ENCODE results near the gene INO80.

The INO80 gene

GRCh38 chr15:41122849-41123248, 6.8 kb upstream of the INO80 start:
- no peak overlapping the region for H3K4me2 ChIP-seq
- H3K27ac ChIP-seq = no peak overlapping the region
- H2AFZ ChIP-seq (ENCODE audit: low read depth) = no peak overlapping the region
- H3K27me3 ChIP-seq (ENCODE audit: insufficient read depth, low read depth) = no peaks in the 10 kb centered on the region
- no peaks in the 10 kb centered on the region for H3K36me3 ChIP-seq (ENCODE audit: insufficient read depth)
- no peaks in the 10 kb centered on the region for H4K20me1 ChIP-seq (ENCODE audit: insufficient read depth)
- H3K4me3 ChIP-seq (IDR thresholded peaks at IDR 0.05; ENCODE audit: insufficient read depth, low read depth, low read length) = no peak overlapping the region
- H3K9ac ChIP-seq = no peak overlapping the region
- peaks cover 20% of the 10 kb centered on the region for H3K4me1 ChIP-seq (ENCODE audit: low read depth, poor library complexity, severe bottlenecking)
- TF ChIP-seq CTCF (conservative IDR thresholded peaks at IDR 0.05; ENCODE audit: low read depth, low read length) = no peak
- no peaks in the 10 kb centered on the region for H3K79me2 ChIP-seq (ENCODE audit: insufficient read depth, low read depth)

GRCh38 chr15:41121951-41122350, 5.9 kb upstream of the INO80 start:
- no peak for TF ChIP-seq CTCF (conservative IDR thresholded peaks at IDR 0.05; ENCODE audit: low read depth, low read length)
- Histone ChIP-seq H3K27ac (no peak overlapping the region), H3K36me3 (ENCODE audit: insufficient read depth) (no peaks in the 10 kb centered on the region), H3K4me3 (IDR thresholded peaks at IDR 0.05; ENCODE audit: insufficient read depth, low read depth, low read length) (no peak overlapping the region), H2AFZ (ENCODE audit: low read depth) (no peak overlapping the region), H4K20me1 (ENCODE audit: insufficient read depth) (no peaks in the 10 kb centered on the region), H3K79me2 (ENCODE audit: insufficient read depth, low read depth) (0 out of 2 replicates have a peak, but pooled peaks cover 4% of the 10 kb centered on the region), H3K4me1 (ENCODE audit: low read depth, poor library complexity, severe bottlenecking) (peaks cover 27% of the 10 kb centered on the region), H3K27me3 (ENCODE audit: insufficient read depth, low read depth) (no peaks in the 10 kb centered on the region), H3K9ac (no peak overlapping the region), H3K4me2 (no peak overlapping the region)

GRCh38 chr15:41116962-41117252, 827 bp upstream of the INO80 start:
- Histone ChIP-seq H3K36me3 (ENCODE audit: insufficient read depth) (no peaks in the 10 kb centered on the region), H3K4me1 (ENCODE audit: low read depth, poor library complexity, severe bottlenecking) (peaks cover 35% of the 10 kb centered on the region), H3K27me3 (ENCODE audit: insufficient read depth, low read depth) (no peaks in the 10 kb centered on the region), H2AFZ (ENCODE audit: low read depth) (peak overlapping the region; percentile 93), H3K4me3 (IDR thresholded peaks at IDR 0.05; ENCODE audit: insufficient read depth, low read depth, low read length) (no peak overlapping the region), H3K27ac (peak overlapping the region; percentile 99), H3K9ac (peak overlapping the region; percentile 100), H3K79me2 (ENCODE audit: insufficient read depth, low read depth) (peaks cover 45% of the 10 kb centered on the region), H4K20me1 (ENCODE audit: insufficient read depth) (no peaks in the 10 kb centered on the region), H3K4me2 (peak overlapping the region; percentile 88)
- TF ChIP-seq CTCF (conservative IDR thresholded peaks at IDR 0.05; ENCODE audit: low read depth, low read length) = no peak

- no peak for TF ChIP-seq CTCF (conservative IDR thresholded peaks at IDR 0.05; ENCODE audit: low read depth, low read length)
- no peaks in the 10 kb centered on the region for H3K36me3 ChIP-seq (ENCODE audit: insufficient read depth)
- H3K27ac ChIP-seq = peak overlapping the region; percentile 99
- peak overlapping the region; percentile 100 for H3K9ac ChIP-seq
- no peak overlapping the region for H3K4me3 ChIP-seq (IDR thresholded peaks at IDR 0.05; ENCODE audit: insufficient read depth, low read depth, low read length)
- H3K4me2 ChIP-seq = peak overlapping the region; percentile 88
- H3K4me1 ChIP-seq (ENCODE audit: low read depth, poor library complexity, severe bottlenecking) = peaks cover 45% of the 10 kb centered on the region
- H3K79me2 ChIP-seq (ENCODE audit: insufficient read depth, low read depth) = peaks cover 57% of the 10 kb centered on the region
- H3K27me3 ChIP-seq (ENCODE audit: insufficient read depth, low read depth) = no peaks in the 10 kb centered on the region
- peak overlapping the region; percentile 93 for H2AFZ ChIP-seq (ENCODE audit: low read depth)
- H4K20me1 ChIP-seq (ENCODE audit: insufficient read depth) = no peaks in the 10 kb centered on the region
These were observed 396 bp downstream of the INO80 start for GRCh38 chr15:41115652-41116115.

Data from KMS-11 (cell line).